Body of pancreas (tissue), 4 donors: Measurements from ENCODE around the gene KCNS3.

Experiments used
- CTCF ChIP-seq, 7 experiments: fragments of 450-650 bp in 4 of 7; fragments of 200-600 bp in 3 of 7; sonication (generic) in 3 of 7; IDR thresholded peaks; one replicate each; pipeline ENCODE4 v1.5.1; 2016 to 2019; ENCODE audit warnings: antibody characterized with exemption in 7 of 7
- POLR2A ChIP-seq, 3 donors: fragments of 450-650 bp; IDR thresholded peaks; one replicate each; pipeline ENCODE4 v1.6.1; 2016; ENCODE audit warnings: antibody characterized with exemption in 3 of 3, mild to moderate bottlenecking in 2 of 3

DNA sequence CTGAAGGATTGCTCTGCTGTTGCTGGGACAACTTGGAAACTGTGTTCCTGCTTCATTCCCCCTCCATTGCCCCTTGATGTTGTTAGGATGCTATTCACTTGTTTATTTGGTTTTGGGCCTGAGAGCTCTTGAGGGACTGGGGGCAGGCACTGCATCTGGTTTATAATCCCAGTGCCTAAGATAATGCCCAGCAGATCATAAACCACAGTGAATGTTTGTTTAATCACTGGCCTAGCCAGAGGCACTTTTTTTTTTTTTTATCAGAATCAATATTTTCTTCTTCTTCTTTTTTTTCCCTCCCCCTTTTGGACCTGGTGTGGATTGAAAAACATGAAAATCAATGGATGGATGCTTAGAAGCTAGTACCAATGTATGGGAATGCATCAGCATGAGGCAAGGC lies 38.1 kb downstream of the KCNS3 start:
- TF ChIP-seq CTCF (IDR thresholded peaks at IDR 0.05): no peak
- no peak for TF ChIP-seq POLR2A (IDR thresholded peaks at IDR 0.05)
